ENCODE data around the gene FBXL20.

Gene FBXL20

GRCh38 chr17:39244600-39245570 lies 156.5 kb downstream of the FBXL20 start:
- peak; percentile 90 for DNase-seq

DNA sequence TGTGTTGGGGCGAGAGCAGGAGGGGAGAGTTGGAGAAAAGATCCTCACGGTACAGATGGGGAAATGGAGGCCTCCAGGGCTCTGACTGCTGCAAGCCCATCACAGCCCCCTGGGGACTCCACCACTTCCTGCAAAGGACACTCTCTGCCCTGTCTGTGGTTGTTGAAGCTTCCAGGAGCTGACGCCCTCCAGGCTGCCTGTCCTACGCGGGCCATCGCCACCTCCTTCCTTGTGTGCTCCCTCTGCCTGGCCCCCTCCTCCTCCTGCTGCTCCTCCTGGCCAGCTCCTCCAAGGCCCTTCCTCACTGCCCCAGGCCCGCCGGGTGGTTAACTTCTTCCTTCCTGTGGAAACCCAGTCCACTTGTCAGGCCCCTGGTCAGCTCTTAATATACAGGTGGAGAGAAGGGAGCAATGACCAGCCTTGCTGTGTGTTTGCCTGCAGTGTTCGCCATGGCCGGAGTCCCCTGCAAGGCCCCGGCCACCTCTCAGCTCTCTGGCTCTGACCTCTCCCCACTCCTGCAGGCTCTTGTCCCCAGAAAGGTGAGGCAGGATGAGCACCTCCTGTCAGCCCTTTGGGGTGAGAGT lies 157.3 kb downstream of the FBXL20 start:
- no peak for DNase-seq

DNA sequence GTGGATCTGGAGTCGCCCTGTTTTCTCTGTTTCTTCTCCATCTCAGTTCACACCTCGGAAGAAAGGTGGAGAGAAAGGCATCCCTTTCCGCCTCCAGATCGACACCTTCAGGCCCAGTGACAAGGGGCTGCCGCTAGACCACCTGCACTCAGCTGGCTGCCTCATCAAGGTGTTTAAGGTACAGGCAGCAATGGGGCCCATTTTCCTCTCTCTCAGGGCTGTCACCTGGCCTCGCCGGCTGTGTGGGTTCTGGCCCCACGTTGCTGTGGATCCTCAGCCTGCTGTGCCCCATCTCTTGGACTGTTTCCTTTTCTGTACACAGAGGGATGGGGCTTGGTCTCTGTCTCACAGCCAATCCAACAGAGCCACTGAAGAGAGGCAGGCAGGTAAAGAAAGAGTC lies 158.3 kb downstream of the FBXL20 start:
- no peak for DNase-seq

DNA sequence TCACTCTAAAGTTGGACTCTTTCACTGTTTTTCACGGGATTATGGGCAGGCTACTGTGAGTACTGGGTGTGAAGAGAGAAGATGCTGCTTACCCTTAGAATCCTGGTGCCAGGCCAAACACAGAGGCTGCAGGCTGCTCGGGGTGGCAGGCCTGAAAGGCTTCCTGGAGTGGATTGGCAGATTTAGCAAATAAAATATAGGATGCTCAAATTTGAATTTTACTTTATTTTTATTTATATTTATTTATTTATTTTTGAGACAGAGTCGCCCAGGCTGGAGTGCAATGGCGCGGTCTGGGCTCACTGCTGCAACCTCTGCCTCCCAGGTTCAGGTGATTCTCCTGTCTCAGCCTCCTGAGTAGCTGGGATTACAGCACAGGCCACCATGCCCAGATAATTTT lies 160.8 kb downstream of the FBXL20 start:
- DNase-seq: no peak

DNA sequence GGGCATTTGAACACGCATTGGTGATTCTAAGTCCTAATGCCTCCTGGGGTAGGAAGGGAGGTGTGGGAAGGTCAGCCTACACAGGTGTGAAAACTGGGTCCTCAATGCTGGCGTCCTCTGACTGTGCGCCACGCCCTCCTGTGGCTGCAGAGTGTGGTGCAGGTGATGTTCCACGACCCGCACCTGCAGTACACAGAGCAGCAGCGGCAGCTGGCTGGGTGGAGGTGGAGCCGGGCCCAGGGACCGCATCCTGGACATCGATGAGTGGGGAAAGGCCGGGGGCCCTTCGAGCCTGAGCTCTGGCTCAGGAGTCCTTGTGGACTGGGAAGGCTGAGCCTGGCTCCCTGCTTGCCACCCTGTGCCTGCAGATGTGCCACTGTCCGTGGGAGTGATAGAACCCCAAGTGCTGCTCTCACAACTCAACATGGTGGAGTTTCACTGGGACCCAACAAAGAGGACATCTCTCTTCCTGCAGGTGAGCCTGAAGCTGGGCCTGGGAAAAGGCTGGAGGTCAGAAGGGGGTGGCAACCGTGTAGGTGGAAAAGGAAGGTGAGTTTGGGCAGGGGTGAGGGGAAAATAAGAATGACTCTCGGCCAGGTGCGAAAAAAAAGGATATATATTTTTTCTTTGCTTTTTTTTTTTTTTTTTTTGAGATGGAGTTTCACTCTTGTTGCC lies 161.6 kb downstream of the FBXL20 start:
- DNase-seq: peak; percentile 72

DNA sequence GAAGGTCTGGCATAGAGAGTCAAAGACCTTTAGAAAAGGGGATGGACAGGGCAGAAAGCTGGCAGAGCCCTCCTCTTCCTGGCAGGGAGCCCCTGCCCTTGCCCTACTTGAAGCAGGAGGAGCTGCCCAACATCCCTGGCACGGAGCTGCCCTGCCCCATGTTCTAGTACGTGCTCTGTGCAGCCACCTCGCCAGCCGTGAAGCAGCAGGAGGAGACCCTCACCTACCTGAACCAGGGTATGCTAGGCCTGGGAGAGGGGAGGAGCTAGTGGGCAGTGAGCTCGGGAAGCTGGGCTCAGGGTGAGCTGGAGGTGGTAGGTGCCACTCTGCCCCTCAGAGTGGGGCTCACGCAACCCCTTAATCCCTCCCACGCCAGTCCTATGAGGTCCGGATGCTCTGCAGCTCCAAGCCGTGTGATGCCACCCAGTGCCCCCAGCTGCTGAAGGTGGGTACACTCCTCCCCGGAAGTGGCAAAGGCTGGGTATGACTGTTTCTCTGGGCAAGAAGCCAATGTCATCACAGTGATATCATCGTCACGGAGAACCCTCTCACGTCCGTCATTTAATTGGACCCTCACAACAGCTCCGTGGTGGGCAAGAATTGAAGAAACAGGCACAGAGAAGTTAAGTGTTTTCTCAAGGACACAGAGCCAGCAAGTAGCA lies 163.0 kb downstream of the FBXL20 start:
- DNase-seq: peak; percentile 92

DNA sequence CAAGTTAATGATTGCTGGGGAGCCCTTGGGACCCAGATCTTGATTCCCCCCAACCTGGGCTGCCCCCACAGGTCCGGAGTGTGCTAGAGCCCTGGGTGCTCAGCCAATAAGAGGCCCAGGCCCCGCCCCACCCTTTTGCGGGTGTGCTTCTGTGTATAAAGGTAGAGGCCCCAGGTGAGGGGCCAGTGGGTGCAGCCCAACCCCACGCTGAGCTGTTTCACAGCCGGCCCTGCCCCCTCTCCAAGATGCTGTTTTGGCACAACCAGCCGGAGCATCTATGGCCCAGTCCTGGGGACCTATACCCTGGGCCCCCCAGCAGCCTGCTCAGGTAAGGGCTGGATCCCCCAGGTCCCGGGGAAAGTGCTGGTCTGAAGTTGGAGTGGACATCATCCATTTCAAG lies 163.8 kb downstream of the FBXL20 start:
- no peak for DNase-seq

GRCh38 chr17:39236981-39237441 lies 164.4 kb downstream of the FBXL20 start:
- no peak for DNase-seq

GRCh38 chr17:39236450-39236927 lies 164.9 kb downstream of the FBXL20 start:
- DNase-seq: no peak

DNA sequence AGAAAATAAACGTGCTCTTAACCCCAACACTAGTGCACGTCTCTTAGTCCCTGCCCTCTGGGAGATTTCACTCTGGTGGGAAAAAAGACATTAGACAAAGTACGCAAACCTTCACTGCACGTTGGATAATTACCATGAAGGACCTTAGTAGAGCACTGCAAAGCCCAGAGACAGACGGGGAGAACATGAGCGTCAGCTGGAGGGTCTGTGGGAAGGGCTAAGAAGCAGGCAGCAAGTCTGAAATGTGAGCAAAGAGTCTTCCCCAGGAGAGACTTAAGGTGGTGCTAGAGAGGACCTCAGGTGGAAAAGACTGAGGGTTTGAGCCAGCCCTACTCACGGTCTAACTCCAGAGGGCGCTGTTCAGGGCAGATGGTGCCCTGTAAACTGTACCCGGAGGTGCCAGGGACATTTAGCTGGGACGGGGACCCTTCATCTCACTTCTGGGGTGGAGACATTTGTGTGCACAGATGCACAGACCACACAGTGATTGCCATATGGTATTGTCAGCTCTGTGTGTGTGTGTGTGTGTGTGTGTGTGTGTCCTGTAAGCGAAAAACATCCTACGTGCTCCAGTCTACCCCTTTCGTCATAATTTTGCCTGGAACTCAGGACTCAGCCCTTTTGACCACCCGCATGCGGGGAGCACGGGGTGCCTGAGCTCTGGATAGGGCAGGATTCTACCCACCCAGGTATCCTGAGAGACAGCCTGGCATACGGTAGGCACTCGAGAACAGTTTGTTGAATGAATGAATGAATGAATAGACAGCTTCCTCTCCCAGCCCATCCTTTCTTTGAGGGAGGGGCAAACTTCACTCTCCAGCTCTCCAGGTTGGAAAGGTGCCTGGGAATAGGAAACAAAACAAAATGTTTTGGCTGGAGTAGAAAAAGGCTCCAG lies 165.6 kb downstream of the FBXL20 start:
- DNase-seq: peak; percentile 90

DNA sequence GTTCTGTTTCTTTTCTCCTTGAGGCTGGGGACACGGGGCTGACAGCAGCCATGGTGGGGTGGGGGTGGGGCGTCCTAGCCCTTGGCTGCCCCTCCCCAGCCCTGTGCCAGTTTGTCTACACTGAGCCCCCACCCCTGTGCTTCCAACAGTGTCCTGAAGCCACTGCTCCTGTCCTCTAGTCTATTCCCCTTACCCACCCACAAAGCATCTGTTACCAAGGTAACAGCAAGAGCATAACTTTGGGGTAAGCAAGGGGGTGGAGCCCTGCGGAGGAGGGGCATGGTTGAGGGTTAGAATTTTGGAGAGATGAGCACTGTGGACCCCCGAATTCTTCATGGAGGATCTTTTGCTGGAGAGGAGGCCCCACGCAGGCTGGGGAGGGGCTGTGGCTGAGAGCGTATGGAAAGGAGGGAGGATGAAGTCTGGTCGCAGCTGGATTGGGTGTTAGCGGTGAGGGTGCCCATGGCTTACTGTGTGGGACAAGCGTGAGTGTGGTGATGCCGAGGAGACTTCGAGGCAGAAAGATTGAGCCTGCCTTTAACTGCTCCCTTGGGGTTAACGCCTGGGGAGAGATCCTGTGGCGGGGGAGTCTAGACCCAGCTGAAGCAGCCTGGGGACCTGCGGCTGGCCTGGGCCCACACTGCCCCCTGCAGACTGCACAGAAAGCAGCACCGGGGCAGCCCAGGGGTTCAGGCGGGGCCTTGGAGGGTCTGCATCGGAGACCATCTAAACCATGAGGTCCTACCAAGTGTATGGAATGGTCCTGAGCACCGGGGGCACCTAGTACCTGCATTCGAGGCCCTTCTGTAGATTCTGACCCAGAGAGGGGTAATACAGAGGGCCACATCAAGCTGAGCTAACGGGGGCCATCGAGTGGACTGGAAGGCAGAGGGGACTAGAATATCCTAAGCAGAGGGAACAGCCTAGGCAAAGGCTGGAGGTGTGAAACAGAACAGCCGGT lies 169.6 kb downstream of the FBXL20 start:
- DNase-seq: peak; percentile 87

DNA sequence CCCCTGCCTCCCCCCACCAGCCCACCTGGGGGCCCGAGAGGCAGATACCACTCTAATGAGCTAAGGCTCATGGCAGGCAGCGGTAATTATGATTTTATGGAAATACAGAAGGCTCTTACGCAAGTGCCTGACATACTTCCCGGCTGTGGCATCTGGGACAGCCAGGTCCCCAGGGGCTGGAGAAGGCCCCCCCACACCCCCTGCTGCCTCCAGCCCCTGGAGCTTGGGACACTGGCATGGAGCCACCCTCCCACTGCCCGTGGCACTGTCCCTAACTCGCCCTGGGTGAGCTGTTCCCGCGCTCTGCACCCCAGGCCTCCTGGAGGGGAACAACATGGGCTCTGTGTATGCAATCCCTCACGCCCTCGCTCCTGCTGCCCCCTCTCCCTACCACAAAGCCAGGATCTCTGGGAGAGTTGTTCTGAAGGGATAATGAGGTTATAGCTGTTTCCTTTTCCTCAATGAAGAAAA lies 170.3 kb downstream of the FBXL20 start:
- no peak for DNase-seq

DNA sequence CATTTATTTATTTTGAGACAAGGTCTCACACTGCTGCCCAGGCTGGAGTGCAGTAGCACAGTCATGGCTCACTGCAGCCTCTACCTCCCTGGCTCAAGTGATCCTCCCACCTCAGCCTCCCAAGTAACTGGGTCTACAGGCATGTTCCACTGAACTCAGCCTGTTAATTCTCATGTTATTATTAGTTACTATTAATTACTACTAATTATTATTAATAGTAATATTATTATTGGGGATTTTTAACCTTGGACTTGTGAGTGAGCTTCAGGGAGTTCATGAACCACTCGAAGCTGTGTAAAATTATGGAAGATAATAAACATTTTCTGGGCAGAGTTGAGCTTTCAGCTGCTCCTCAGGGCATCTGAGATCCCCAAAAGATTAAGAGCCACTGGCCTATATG lies 171.1 kb downstream of the FBXL20 start:
- no peak for DNase-seq

DNA sequence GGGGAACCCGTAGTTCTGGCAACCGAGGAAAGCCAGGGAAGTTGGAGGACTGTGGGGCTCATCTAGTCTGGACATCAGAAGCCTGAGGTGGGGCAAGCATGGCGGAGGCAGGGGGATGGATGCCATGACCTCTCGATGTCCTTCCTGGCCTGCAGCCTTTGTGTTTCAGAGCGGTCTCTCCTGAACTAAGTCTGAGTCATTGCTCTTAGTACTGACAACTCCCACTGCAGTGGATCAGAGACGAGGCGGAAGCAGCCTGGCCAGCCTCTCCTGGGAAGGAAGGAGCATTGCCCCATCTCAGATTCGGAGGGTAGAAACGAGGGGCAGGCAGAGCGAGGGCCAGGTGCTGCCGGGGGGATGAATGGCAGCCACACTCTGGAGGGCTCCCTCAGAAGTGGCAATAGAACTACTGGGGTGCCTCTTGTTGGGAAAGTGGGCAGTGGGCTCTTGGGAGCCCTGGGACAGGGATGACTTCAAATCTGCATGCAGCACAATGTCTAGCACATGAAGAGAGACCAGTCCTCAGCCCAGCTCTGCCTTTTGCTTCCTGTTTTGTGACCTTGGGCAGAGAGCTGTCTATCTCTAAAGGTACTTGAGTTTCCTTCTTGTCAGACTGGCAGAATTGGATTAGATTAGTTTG lies 172.0 kb downstream of the FBXL20 start:
- no peak for DNase-seq

DNA sequence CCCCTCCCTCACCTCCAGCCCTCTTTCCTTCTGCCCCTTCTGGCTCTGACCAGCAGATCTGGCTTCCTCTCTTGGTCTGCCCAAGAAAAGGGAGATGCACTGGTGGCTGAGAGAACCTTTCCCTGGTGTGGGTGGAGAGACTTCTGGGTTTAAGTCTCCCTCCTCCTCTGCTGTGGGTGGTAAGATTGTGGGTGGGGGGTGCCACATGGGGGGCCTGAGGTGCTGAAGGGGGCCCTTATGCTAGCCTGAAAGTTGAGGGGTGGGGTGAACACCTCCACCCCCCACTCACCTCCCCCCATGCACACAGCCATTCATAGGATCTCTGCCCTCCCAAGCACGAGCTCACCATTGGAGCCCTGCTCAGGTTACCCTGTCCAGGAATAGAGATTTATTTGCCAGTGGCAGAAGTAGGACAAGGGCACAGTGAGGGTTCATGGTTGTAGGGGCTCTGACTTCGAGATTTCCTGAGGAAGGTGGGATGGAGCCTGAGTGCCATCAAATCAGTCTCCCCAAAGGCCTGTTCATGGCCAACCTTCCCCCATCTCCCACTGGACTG lies 174.0 kb downstream of the FBXL20 start:
- DNase-seq: no peak

DNA sequence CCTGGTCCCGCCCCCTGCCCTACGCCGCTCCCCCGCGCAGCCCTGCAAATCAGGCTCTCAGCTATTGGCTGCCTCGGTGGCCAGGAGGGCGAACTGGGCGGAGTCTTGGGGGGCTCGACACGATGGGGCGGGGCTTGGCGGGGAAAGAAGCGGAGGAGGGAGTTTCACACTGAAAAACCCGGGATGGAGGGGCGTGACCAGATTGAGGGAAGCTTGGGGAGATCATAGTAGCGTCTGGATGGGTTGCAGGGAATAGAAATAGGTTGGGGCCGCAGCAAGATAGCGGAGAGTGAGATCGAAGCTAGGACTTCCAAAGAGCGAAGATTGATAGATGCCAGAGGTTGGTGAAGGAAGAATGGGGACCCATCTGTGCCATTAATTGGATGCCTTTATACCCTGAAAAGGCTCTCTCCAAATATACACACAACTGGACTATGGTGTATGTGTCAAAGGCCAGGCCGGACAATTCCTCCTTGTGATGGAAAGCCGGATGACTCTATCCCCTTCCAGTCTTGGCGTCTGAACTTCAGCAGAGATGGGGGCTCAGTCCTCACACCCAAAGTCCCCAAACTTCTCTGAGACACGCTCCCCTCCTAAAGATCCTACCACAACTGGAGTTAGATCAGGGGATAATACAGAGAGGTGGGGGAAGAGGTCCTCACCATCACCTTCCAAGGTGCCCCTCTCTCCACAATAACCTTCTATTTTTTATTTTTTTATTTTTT lies 175.3 kb downstream of the FBXL20 start:
- DNase-seq: peak; percentile 85

DNA sequence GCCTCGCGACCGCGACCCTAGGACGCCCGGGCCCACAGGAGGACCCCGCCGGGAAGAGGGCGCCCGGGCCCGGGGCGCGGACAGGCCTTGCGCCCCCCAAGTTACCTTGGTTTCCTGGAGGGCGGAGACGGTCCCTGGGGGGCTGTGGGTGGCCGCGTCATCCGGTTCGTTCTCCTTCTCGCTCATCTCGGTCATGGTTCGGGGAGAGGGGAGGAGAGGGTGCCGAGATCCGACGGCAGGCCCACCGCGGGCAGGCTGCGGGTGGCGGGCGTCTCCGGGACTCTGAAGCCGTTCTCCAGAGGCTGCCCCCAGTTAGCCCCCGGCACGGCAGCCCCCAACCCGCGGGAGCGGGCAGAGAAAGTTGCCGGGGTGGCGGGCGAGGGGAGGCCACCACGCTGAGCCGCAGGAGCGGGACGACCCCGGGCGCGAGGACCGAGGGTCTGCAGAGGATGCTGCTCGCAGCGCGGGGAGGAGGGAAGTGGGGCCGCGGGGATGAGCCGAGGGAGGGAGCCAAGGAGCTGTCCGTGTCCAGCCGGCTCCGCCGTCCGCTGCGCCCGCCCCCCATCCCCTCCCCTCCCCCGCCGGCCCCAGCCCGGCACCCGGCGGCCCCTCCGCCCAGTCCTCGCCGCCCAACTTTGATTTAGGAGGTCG lies 176.0 kb downstream of the FBXL20 start, which contains the start of gene STAC2:
Gene STAC2 (minus strand): TSS at position 638 of the 651 bp plus-strand sequence. CDS start 443 bp downstream, at position 195.
- no peak for DNase-seq

DNA sequence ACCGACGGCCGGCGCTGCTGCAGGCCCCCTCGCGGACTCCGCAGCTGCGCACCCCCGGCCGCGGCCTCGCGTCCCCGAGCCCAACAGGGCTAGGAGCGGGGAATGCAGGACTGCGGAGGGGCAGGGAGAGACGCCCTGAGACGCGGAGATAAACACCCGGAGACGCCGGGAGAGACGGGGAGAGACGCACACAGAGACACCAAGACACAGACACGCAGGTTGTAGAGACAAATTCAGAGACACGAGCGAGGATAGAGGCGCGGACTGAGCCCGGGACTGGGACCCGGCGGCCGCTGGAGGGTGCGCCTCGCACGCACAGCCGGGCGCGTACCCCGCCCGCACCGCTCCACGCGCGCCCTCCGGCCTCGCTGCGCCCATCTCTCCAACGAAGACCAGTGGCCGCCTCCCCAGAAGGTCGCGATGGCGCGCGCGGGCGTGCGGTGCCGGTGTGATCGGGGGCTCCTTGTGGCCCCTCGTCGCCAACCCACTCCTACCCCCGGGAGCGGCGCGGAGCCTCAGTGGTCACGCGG lies 176.6 kb downstream of the FBXL20 start:
- DNase-seq: no peak

All from NCI-H1436 (cell line).